Activated CD8-positive, alpha-beta T cell treated with anti-CD3 and anti-CD28 coated beads for 36 hours (primary cell): ENCODE data around the gene PAPOLB. TPM values are rescaled to one million over a fixed set of nuclear protein-coding genes. Genes with fewer than 3 reads are reported as not detected.

ENCODE experiments used
- ATAC-seq: fragments of 200-7000 bp; cut with Tn5 transposase; one replicate; pipeline ENCODE4 v1.10.0; 2021; ENCODE audit warnings: mild to moderate bottlenecking, moderate library complexity
- CTCF ChIA-PET: fragments of 350-600 bp; sonication (Branson Sonifier 250); formaldehyde crosslinking; loops from one replicate; lab custom pipeline; 2021; ENCODE audit warnings: antibody characterized with exemption; lab: Charles Lee
- POLR2A ChIA-PET: fragments of 350-600 bp; sonication (Branson Sonifier 250); formaldehyde crosslinking; loops from one replicate; lab custom pipeline; 2021; ENCODE audit warnings: antibody characterized with exemption; lab: Charles Lee
- DNase-seq: peaks from one replicate; pipeline ENCODE4 v3.0.0-alpha.2; 2020
- H3K27ac Mint-ChIP-seq: one replicate; pipeline ENCODE4 v1.8.0; 2021; ENCODE audit warnings: mild to moderate bottlenecking, mixed read lengths
- H3K27me3 Mint-ChIP-seq: one replicate; pipeline ENCODE4 v1.8.0; 2021; ENCODE audit warnings: mixed read lengths
- H3K36me3 Mint-ChIP-seq: one replicate; pipeline ENCODE4 v1.8.0; 2021; ENCODE audit warnings: low read depth, mixed read lengths
- H3K4me1 Mint-ChIP-seq: one replicate; pipeline ENCODE4 v1.8.0; 2021; ENCODE audit warnings: low read depth, mixed read lengths
- H3K4me3 Mint-ChIP-seq: one replicate; pipeline ENCODE4 v1.8.0; 2021; ENCODE audit warnings: mild to moderate bottlenecking, moderate library complexity, mixed read lengths
- H3K9me3 Mint-ChIP-seq: one replicate; pipeline ENCODE4 v1.8.0; 2021; ENCODE audit warnings: mixed read lengths
- CTCF ChIP-seq: fragments of 200-600 bp; IDR thresholded peaks from one replicate; pipeline ENCODE4 v1.8.0; 2022; ENCODE audit warnings: antibody characterized with exemption, mild to moderate bottlenecking
- intact Hi-C: fragments of 100-400 bp; cut with micrococcal nuclease; formaldehyde crosslinking; loops from one replicate; pipeline ENCODE4 v1.10.0; 2022
- total RNA-seq, 2 experiments: library from RNA; stranded (reverse); gene quantifications; one replicate each; pipeline ENCODE4 v1.2.3, GENCODE V29; 2021

Gene PAPOLB
- total RNA-seq, 2 experiments from 2014 or later: not detected

- POLR2A ChIA-PET: no interaction called here
- no peak overlapping the region for H3K27ac Mint-ChIP-seq
- CTCF ChIA-PET: interaction anchor here (0.6 to 2.7 kb wide), 5 partner anchors 15 to 241 kb away, joined by 3 to 18 read pairs (median 3); partner anchors contain the start of gene RADIL
- no peak overlapping the region for H3K4me3 Mint-ChIP-seq
- H3K9me3 Mint-ChIP-seq: peaks cover 4% of the 10 kb centered on the region
- H3K4me1 Mint-ChIP-seq: peaks cover 11% of the 10 kb centered on the region
- H3K36me3 Mint-ChIP-seq: no peaks in the 10 kb centered on the region
- DNase-seq (peak; percentile 61), ATAC-seq (peak; percentile 62)
- TF ChIP-seq CTCF: peak; percentile 43
- intact Hi-C loops: no loop called here
- H3K27me3 Mint-ChIP-seq: peaks cover 16% of the 10 kb centered on the region
These were observed 12.4 kb downstream of the PAPOLB start for GRCh38 chr7:4849390-4849789.

GRCh38 chr7:4845740-4846142, 16.1 kb downstream of the PAPOLB start:
- no peak for DNase-seq
- Mint-ChIP-seq H3K27ac (no peak overlapping the region), H3K4me1 (no peaks in the 10 kb centered on the region), H3K36me3 (no peaks in the 10 kb centered on the region), H3K27me3 (peaks cover 18% of the 10 kb centered on the region), H3K9me3 (no peaks in the 10 kb centered on the region), H3K4me3 (no peak overlapping the region)
- ChIA-PET POLR2A (no interaction called here), CTCF (interaction anchor here (1.1 to 2.0 kb wide), 3 partner anchors 11 to 38 kb away, joined by 3 to 6 read pairs (median 4); partner anchors contain the start of gene RADIL)
- intact Hi-C loops: no loop called here
- ATAC-seq: no peak
- TF ChIP-seq CTCF: peak; percentile 23

- H3K4me1 Mint-ChIP-seq: no peaks in the 10 kb centered on the region
- TF ChIP-seq CTCF: no peak
- H3K9me3 Mint-ChIP-seq: no peaks in the 10 kb centered on the region
- intact Hi-C loops: no loop called here
- peaks cover 18% of the 10 kb centered on the region for H3K27me3 Mint-ChIP-seq
- no peak overlapping the region for H3K4me3 Mint-ChIP-seq
- no peak overlapping the region for H3K27ac Mint-ChIP-seq
- POLR2A ChIA-PET: no interaction called here
- CTCF ChIA-PET: interaction anchor here (1.3 kb wide), 1 partner anchor 41 kb away, joined by 4 read pairs; the partner anchor contains the start of gene RADIL
- DNase-seq (no peak), ATAC-seq (no peak)
- H3K36me3 Mint-ChIP-seq: no peaks in the 10 kb centered on the region
These were observed 19.3 kb downstream of the PAPOLB start for GRCh38 chr7:4842319-4843064.

GRCh38 chr7:4841836-4842235, 20.0 kb downstream of the PAPOLB start:
- Mint-ChIP-seq H3K27ac (no peak overlapping the region), H3K27me3 (peaks cover 14% of the 10 kb centered on the region), H3K9me3 (no peaks in the 10 kb centered on the region), H3K4me3 (no peak overlapping the region), H3K4me1 (no peaks in the 10 kb centered on the region), H3K36me3 (no peaks in the 10 kb centered on the region)
- ATAC-seq (no peak), DNase-seq (no peak)
- ChIA-PET CTCF (no interaction called here), POLR2A (no interaction called here)
- intact Hi-C loops: no loop called here
- no peak for TF ChIP-seq CTCF

- peaks cover 12% of the 10 kb centered on the region for H3K27me3 Mint-ChIP-seq
- H3K36me3 Mint-ChIP-seq: no peaks in the 10 kb centered on the region
- no peak overlapping the region for H3K27ac Mint-ChIP-seq
- H3K4me1 Mint-ChIP-seq: no peaks in the 10 kb centered on the region
- ChIA-PET CTCF (no interaction called here), POLR2A (no interaction called here)
- DNase-seq (no peak), ATAC-seq (no peak)
- no peaks in the 10 kb centered on the region for H3K9me3 Mint-ChIP-seq
- no peak overlapping the region for H3K4me3 Mint-ChIP-seq
- TF ChIP-seq CTCF: no peak
- intact Hi-C loops: no loop called here
These were observed 20.6 kb downstream of the PAPOLB start for GRCh38 chr7:4841007-4841784.
